Measurements from ENCODE around the gene DSE. TPM values are rescaled to one million over a fixed set of nuclear protein-coding genes. Genes with fewer than 3 reads are reported as not detected.

DSE gene
- 10 to 100 TPM in 1 of 2 donors, 1 to 10 TPM in 1; 8.7 to 11.7 TPM for total RNA-seq

GRCh38 chr6:116370760-116371119, at the start of gene DSE:
Gene DSE (plus strand): TSS chr6:116370947. CDS start chr6:116399251, 28,304 bp downstream.

GRCh38 chr6:116461331-116461931, 90.7 kb downstream of the DSE start, which contains the start of gene CALHM6:
Gene CALHM6 (plus strand): TSS chr6:116461375. CDS start chr6:116461930, 555 bp downstream.

Other genes with a start within 250 kb of the DSE start
- gene COL10A1, start 244.8 kb upstream of the DSE start, total RNA-seq, result not detected
- gene TSPYL4, start 116.9 kb upstream of the DSE start, total RNA-seq, result 10 to 100 TPM in 1 of 2 donors, 1 to 10 TPM in 1; 9.7 to 11.4 TPM
- 10 to 100 TPM; 49.6 to 61.6 TPM for gene TSPYL1, start 91.0 kb upstream of the DSE start, total RNA-seq
- gene CALHM6, start 90.4 kb downstream of the DSE start, total RNA-seq, result under 1 TPM; 0.34 to 1.00 TPM
- under 1 TPM; 0.34 to 0.67 TPM for gene CALHM5, start 140.7 kb downstream of the DSE start, total RNA-seq
- under 1 TPM in 1 of 2 donors, not detected in 1; under 0.01 TPM for gene TRAPPC3L, start 174.7 kb downstream of the DSE start, total RNA-seq
- under 1 TPM in 1 of 2 donors, not detected in 1; under 0.01 TPM for gene CALHM4, start 182.8 kb downstream of the DSE start, total RNA-seq
- 10 to 100 TPM; 26.5 to 31.6 TPM for gene RWDD1, start 200.6 kb downstream of the DSE start, total RNA-seq
- under 1 TPM; under 0.01 to 0.34 TPM for gene RSPH4A, start 245.5 kb downstream of the DSE start, total RNA-seq